SJCRH30 (cell line): Measurements from ENCODE around the gene TLL2. TPM values are rescaled to one million over a fixed set of nuclear protein-coding genes. Genes with fewer than 3 reads are reported as not detected.

ENCODE experiments used
- DNase-seq, 2 experiments: peaks; one replicate each; pipeline ENCODE4 v3.0.0-alpha.2; 2015 to 2020
- H3K27ac ChIP-seq: fragments of 250-450 bp; sonication (Bioruptor Pico); 2 replicates; pipeline ENCODE4 v1.5.1; 2020; ENCODE audit warnings: mild to moderate bottlenecking, moderate library complexity
- H3K27me3 ChIP-seq: fragments of 250-450 bp; sonication (Bioruptor Pico); 2 replicates; pipeline ENCODE4 v1.5.1; 2020; ENCODE audit warnings: mild to moderate bottlenecking, moderate library complexity
- H3K36me3 ChIP-seq: fragments of 250-450 bp; sonication (Bioruptor Pico); 2 replicates; pipeline ENCODE4 v1.5.1; 2020; ENCODE audit warnings: mild to moderate bottlenecking, moderate library complexity
- H3K4me1 ChIP-seq: fragments of 250-450 bp; sonication (Bioruptor Pico); 2 replicates; pipeline ENCODE4 v1.5.1; 2020; ENCODE audit warnings: mild to moderate bottlenecking, moderate library complexity
- H3K4me3 ChIP-seq: fragments of 250-450 bp; sonication (Bioruptor Pico); 2 replicates; pipeline ENCODE4 v1.5.1; 2020; ENCODE audit warnings: mild to moderate bottlenecking, moderate library complexity
- H3K9me3 ChIP-seq: fragments of 250-450 bp; sonication (Bioruptor Pico); replicated peaks from 2 replicates; pipeline ENCODE4 v1.5.1; 2020; ENCODE audit warnings: mild to moderate bottlenecking, moderate library complexity
- total RNA-seq: library from RNA; depleted of rRNA; stranded (reverse); fragments of >200 nt; shearing (Covaris generic); gene quantifications from 2 replicates; pipeline ENCODE4 v1.2.3, GENCODE V29; 2014

TLL2 gene
- total RNA-seq, 1 experiment from 2014 or later, result 9.2 TPM

DNA sequence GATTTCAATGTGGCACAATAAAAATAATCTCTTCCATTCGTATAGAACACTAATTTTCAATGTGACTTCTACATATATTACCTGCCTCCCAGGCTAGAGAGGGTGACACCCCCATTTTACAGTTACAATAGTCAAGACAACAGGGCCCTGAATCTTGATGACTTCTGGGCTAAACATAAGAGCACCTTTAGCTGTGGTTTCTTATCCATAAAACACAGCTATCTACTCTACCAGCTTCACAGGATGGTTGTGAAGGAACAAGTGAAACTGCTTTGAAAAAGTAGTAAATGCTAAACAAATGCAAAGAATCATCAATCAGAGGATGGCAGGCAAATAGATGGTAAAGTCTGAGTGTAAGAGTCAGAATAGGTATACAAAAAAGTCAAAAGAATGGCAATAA, 3.6 kb upstream of the TLL2 start:
- no peak for DNase-seq
- no peaks in the 10 kb centered on the region for H3K9me3 ChIP-seq
- no peaks in the 10 kb centered on the region for H3K27me3 ChIP-seq
- peaks cover 13% of the 10 kb centered on the region for H3K36me3 ChIP-seq
- H3K27ac ChIP-seq, result no peak overlapping the region
- H3K4me1 ChIP-seq, result peaks cover 7% of the 10 kb centered on the region
- H3K4me3 ChIP-seq, result no peak overlapping the region

DNA sequence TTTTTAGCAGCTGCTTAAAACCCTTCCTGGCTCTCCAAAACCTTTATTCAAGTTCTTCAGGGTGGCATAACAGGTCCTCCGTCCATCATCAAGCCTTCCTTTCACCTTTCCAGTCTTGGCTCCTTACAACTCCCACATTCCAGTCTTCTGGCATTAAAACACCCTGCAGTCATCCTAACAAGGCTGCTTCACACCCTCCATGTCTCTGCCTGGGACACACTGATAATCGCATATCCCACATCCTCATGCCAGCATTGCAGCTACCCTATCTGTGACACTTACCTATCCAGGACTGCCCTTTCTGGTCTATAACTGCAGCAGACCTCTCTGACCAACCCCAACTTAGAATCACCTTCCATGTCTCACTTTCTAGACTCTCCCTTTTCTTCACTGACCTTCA, 2.6 kb upstream of the TLL2 start:
- Histone ChIP-seq H3K36me3 (peaks cover 12% of the 10 kb centered on the region), H3K4me3 (no peak overlapping the region), H3K4me1 (peaks cover 7% of the 10 kb centered on the region), H3K27me3 (no peaks in the 10 kb centered on the region), H3K9me3 (no peaks in the 10 kb centered on the region), H3K27ac (no peak overlapping the region)
- DNase-seq, result no peak

GRCh38 chr10:96513305-96513697, 425 bp downstream of the TLL2 start:
- H3K27ac ChIP-seq, result peak overlapping the region; percentile 89
- peaks cover 7% of the 10 kb centered on the region for H3K4me1 ChIP-seq
- H3K4me3 ChIP-seq, result peak overlapping the region; percentile 75
- H3K36me3 ChIP-seq, result no peaks in the 10 kb centered on the region
- no peak for DNase-seq
- no peaks in the 10 kb centered on the region for H3K27me3 ChIP-seq
- no peaks in the 10 kb centered on the region for H3K9me3 ChIP-seq

DNA sequence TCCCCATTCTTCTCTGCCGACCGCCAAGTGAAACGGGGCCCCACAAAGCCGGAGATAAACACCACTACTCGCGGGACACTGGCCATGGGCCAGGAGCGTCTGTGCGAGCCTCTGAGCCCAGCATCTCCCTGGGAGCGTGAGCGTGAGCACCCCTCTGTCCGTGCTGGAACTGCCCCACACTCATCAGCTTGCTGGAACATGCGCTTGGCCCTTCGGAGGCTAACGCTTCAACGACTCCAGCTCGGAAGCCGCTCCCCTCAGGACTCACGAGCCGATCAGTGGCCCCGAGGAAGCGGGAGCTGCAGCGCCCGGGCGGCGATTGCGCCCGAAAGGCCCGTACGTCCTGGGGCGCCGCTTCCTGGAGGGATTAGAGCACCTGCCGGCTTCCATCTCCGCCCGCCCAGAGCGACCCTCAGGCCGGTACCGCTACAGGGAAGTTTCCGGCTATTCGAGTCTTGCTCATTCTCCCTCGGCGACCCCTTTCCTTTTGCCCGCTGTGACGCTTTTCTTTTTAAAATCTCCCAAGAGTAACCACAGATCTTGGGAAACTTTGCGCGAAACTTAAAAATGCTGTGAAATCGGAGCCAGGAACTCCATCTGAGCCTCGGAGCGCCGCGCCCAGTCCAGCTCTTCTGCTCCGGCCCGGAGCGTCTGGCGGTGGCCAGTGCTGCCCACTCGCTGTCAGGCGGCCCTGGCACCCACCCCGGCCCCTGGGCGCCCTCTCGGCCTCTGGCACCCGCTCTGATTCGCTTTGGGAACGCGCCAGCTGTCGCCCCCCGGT, 1.0 kb downstream of the TLL2 start:
- no peaks in the 10 kb centered on the region for H3K36me3 ChIP-seq
- H3K9me3 ChIP-seq, result no peaks in the 10 kb centered on the region
- H3K4me1 ChIP-seq, result peaks cover 7% of the 10 kb centered on the region
- peak; percentile 80 to 84 for DNase-seq
- peak overlapping the region; percentile 75 for H3K4me3 ChIP-seq
- no peaks in the 10 kb centered on the region for H3K27me3 ChIP-seq
- H3K27ac ChIP-seq, result peak overlapping the region; percentile 89

- no peak overlapping the region; the same call in 1 of the 2 replicates for H3K4me3 ChIP-seq
- H3K36me3 ChIP-seq, result no peaks in the 10 kb centered on the region
- no peaks in the 10 kb centered on the region for H3K9me3 ChIP-seq
- peak; percentile 39 to 68 for DNase-seq
- no peak overlapping the region for H3K27ac ChIP-seq
- no peaks in the 10 kb centered on the region for H3K27me3 ChIP-seq
- peaks cover 7% of the 10 kb centered on the region for H3K4me1 ChIP-seq
These were observed 2.4 kb downstream of the TLL2 start for GRCh38 chr10:96511044-96511945.

DNA sequence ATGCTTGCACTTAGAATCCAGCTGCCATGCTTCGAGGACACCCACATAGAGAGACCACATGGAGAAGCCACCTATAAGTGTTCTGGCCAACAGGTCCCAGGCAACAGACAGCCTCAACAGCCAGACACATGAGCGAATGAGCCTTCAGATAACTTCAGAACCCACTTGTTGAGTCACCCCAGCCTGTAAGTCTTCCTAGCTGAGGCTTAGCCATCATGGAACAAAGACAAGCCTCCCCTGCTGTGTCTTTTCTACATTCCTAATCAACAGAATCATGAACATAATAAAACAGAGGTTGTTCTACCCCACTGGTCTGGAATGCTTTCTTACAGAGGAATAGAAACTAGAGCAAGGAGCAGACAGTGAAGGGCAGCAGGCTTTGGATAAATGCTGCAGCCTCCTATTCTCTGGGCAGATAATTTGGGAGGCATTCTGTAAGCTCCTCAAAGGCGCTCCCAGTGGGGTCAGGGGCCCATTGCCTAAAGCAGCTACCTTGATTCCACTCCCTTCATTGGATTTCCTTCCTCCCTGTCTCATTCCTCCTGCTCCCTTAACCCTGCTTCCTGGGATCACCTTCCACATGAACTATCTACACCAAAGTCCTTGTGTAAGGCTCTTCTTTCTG, 4.6 kb downstream of the TLL2 start:
- Histone ChIP-seq H3K4me3 (no peak overlapping the region), H3K27ac (no peak overlapping the region), H3K9me3 (no peaks in the 10 kb centered on the region), H3K4me1 (no peaks in the 10 kb centered on the region; the same call in 1 of the 2 replicates), H3K27me3 (no peaks in the 10 kb centered on the region), H3K36me3 (no peaks in the 10 kb centered on the region)
- DNase-seq, result no peak

- Histone ChIP-seq H3K27ac (no peak overlapping the region), H3K36me3 (no peaks in the 10 kb centered on the region), H3K4me1 (no peaks in the 10 kb centered on the region; the same call in 1 of the 2 replicates), H3K4me3 (no peak overlapping the region), H3K27me3 (no peaks in the 10 kb centered on the region), H3K9me3 (no peaks in the 10 kb centered on the region)
- DNase-seq, result peak in 1 of 2 experiments; percentile 10
These were observed 6.7 kb downstream of the TLL2 start for GRCh38 chr10:96507044-96507443.

- no peak for DNase-seq
- Histone ChIP-seq H3K27me3 (no peaks in the 10 kb centered on the region), H3K4me3 (no peak overlapping the region), H3K36me3 (no peaks in the 10 kb centered on the region), H3K9me3 (no peaks in the 10 kb centered on the region), H3K4me1 (no peaks in the 10 kb centered on the region), H3K27ac (no peak overlapping the region)
These were observed 8.3 kb downstream of the TLL2 start for GRCh38 chr10:96505150-96506136.

- Histone ChIP-seq H3K27me3 (no peaks in the 10 kb centered on the region), H3K27ac (no peak overlapping the region), H3K36me3 (no peaks in the 10 kb centered on the region), H3K4me3 (no peak overlapping the region), H3K9me3 (no peaks in the 10 kb centered on the region), H3K4me1 (no peaks in the 10 kb centered on the region)
- no peak for DNase-seq
These were observed 11.0 kb downstream of the TLL2 start for GRCh38 chr10:96502561-96503282.

GRCh38 chr10:96501985-96502384, 11.7 kb downstream of the TLL2 start:
- H3K27me3 ChIP-seq, result no peaks in the 10 kb centered on the region
- H3K9me3 ChIP-seq, result no peaks in the 10 kb centered on the region
- H3K4me1 ChIP-seq, result no peaks in the 10 kb centered on the region
- no peaks in the 10 kb centered on the region for H3K36me3 ChIP-seq
- no peak for DNase-seq
- no peak overlapping the region for H3K4me3 ChIP-seq
- no peak overlapping the region for H3K27ac ChIP-seq

DNA sequence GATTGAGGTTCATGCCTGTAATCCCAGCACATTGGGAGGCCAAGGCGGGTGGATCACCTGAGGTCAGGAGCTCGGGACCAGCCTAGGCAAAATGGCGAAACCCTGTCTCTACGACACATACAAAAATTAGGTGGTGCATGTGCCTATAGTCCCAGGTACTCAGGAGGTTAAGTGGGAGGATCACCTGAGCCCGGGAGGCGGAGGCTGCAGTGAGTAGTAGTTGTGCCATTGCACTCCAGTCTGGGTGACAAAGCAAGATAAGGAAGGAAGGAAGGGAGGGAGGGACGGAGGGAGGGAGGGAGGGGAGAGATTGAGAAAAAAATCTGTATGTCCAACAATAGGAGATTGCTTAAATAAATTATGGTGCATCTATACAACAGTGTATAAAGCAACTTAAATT, 13.2 kb downstream of the TLL2 start:
- no peaks in the 10 kb centered on the region for H3K36me3 ChIP-seq
- DNase-seq, result no peak
- H3K4me3 ChIP-seq, result no peak overlapping the region
- no peaks in the 10 kb centered on the region for H3K27me3 ChIP-seq
- H3K27ac ChIP-seq, result no peak overlapping the region
- no peaks in the 10 kb centered on the region for H3K9me3 ChIP-seq
- no peaks in the 10 kb centered on the region for H3K4me1 ChIP-seq

GRCh38 chr10:96500050-96500449, 13.7 kb downstream of the TLL2 start:
- Histone ChIP-seq H3K36me3 (no peaks in the 10 kb centered on the region), H3K27me3 (no peaks in the 10 kb centered on the region), H3K9me3 (no peaks in the 10 kb centered on the region), H3K4me3 (no peak overlapping the region), H3K4me1 (no peaks in the 10 kb centered on the region), H3K27ac (no peak overlapping the region)
- no peak for DNase-seq

DNA sequence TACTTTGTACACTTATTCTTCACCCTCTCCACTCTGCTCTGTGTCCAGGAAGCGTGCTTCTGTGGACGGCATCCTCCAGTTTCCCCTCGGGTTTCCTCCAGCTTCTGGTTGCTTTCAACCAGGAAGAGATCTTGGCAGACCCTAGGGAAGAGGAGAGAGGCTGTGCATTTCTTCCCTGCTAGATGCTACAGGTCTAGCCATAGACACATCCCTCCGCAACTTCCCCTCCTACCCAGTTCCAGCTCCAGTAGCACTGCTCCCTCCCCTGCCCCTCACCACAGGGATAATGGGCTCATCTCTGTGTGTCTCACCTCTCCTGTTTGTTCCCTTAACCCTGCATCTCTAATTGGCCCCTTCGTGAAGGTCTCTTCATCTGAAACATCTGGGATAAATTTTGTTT, 16.3 kb downstream of the TLL2 start:
- H3K36me3 ChIP-seq, result no peaks in the 10 kb centered on the region
- H3K4me3 ChIP-seq, result no peak overlapping the region
- no peaks in the 10 kb centered on the region for H3K4me1 ChIP-seq
- no peaks in the 10 kb centered on the region for H3K27me3 ChIP-seq
- H3K27ac ChIP-seq, result no peak overlapping the region
- H3K9me3 ChIP-seq, result no peaks in the 10 kb centered on the region
- DNase-seq, result no peak
